H4 (cell line): ENCODE results near the gene TOP3B. TPM values are rescaled to one million over a fixed set of nuclear protein-coding genes. Genes with fewer than 3 reads are reported as not detected.

ENCODE experiments used
- DNase-seq: peaks from one replicate; pipeline ENCODE4 v3.0.0-alpha.2; 2015; ENCODE audit warnings: low spot score
- total RNA-seq: library from RNA; depleted of rRNA; stranded (reverse); fragments of >200 nt; shearing (Covaris generic); gene quantifications from 2 replicates; pipeline ENCODE4 v1.2.3, GENCODE V29; 2014

Gene TOP3B
- total RNA-seq, 1 experiment from 2014 or later: 10.8 TPM

DNA sequence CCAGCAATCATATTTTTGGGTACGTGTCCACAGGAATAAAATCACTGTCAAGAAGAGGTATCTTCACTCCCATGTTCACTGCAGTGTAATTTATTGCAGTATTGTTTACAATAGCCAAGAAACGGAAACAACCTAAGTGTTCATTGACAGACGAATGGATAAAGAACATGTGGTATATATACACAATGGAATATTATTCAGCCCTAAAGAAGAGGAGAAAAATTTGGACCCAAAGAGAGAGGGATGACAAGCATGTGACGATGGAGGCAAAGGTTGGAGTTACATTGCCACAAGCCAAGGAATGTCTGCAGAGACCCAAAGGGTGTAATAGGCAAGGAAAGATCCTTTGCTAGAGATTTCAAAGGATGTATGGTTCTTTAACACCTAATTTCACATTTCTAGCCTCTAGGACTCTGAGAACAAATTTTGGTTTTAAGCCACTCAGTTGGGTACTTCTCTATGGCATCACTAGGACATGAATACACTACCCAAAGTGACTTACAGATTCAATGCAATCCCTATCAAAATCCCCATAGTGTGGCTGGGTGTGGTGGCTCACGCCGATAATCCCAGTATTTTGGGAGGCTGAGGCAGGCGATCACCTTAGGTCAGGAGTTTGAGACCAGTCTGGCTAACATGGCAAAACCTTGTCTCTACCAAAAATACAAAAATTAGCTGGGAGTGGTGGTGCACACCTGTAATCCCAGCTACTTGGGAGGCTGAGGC lies 31.1 kb upstream of the TOP3B start:
- no peak for DNase-seq

DNA sequence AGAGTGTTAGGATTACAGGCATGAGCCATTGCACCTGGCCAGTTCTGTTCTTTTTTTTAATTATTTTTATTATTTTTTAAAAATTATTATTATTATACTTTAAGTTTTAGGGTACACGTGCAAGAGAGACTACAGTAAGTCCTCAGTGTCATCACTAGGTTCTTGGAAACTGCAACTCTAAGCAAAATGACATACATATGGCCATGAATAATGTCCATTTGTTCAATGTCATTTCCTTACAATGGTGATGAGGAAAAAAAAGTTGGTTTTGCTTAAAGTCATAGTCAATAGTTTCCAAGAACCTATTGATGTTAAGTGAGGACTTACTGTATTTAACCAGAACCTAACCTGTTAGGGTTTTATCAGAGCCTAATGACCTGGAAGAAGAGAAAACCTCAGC lies 29.4 kb upstream of the TOP3B start:
- DNase-seq: no peak

- DNase-seq: no peak
These were observed 27.8 kb upstream of the TOP3B start for GRCh38 chr22:22010358-22010757.

GRCh38 chr22:22009661-22010060 lies 27.1 kb upstream of the TOP3B start:
- no peak for DNase-seq

- DNase-seq: no peak
These were observed 24.0 kb upstream of the TOP3B start for GRCh38 chr22:22006596-22006990.

DNA sequence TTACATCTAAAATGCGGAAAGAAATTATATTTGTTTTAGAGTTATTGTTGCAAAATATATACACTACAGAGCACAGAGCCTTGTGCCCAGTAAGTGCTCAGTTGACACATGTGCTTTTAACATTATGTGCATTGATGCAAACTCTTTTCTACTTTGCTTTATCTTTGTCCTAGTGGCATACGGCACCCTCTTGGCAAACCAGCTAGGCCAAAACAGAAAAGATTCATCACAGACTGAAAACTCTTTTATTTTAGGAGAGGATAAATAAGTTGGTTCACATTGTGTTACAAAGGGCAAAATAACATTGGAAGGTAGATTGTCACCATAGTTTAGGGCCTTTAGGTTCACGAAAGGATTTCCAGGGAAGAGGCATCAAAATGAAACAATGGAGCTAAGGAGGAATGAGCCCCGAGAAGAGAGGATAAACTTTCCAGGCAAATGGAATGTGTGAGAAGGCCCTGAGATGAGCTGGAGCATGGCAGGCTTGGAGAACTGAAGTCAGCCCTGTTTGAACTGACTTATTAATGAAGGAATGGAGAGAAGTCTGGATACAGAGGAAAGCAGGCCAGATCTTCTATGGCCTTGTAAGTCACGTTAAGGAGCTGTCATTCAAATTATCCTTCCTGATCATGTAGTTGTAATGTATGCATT lies 23.5 kb upstream of the TOP3B start:
- DNase-seq: no peak

DNA sequence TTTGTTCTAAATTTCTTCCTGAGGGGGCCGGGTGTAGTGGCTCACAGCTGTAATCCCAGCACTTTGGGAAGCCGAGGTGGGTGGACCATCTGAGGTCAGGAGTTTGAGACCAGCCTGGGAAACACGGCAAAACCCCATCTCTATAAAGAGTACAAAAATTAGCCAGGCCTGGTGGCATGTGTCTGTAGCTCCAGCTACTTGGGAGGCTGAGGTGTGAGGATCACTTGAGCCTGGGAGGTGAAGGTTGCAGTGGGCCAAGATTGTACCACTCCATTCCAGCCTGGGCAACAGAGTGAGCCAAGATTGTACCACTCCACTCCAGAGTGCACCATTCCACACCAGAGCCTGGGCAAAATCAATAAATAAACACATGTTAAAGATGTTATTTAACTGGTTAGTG lies 20.6 kb upstream of the TOP3B start:
- no peak for DNase-seq

- DNase-seq: no peak
These were observed 20.0 kb upstream of the TOP3B start for GRCh38 chr22:22002526-22003055.

DNA sequence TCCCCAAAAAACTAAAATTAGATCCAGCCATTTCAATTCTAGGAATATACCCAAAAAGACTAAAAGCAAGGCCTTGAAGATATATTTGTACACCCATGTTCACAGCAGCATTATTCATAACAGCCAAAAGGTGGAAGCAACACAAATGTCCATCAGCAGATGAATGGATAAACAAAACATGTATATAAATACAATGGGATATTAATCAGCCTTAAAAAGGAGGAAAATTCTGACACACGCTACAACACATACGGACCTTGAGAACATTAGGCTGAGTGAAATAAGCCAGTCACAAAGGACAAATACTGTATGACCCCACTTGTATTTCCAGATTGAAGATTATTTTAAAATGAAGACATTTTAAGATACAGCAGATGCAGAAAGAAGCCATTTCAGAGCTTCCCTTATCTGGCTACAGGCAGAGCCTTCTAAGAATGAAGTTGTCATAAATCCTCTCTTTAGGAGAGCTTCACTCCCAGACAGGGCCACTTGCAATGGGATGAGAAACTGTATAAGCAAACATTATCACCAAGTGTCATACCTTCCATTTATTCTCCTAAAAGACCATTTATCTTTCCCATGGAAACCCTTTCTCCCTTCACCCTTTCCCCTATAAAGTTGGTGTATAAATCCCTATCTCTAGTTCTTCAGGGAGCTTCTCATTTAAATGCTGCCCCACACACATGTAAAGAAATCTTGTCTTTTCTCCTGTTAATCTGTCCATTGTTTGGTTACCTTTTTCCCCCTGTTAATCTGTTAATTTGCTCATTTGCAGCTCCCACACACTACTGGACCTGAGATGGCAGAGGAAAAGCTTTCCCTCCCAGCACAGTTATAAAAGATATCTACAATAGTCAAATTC lies 19.3 kb upstream of the TOP3B start:
- no peak for DNase-seq

GRCh38 chr22:21998595-21999247 lies 16.1 kb upstream of the TOP3B start:
- DNase-seq: no peak

DNA sequence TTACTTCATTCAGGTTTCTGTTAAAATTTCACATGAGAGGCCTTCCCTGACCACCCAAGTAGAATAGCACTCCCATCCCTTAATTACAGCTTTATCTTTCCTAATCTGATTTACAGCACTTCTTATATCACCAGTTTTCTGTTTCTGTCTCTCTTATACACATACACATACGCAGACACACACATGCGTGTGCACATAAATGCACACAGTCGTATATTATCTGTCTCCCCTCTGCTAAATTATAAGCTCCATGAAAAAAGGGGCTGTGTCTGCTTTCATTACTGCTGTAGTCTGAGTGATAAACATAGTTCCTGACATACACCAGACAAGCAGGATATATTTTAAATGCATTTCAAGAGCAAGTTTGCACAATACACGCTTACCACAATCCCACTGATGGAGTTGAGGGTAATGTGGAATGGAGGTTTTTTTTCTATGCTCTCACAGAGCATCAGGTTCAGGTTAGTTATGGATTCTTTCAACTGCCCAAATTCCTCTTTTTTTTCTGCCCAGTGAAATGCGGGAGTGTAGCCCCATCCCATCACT lies 13.7 kb upstream of the TOP3B start:
- DNase-seq: no peak

DNA sequence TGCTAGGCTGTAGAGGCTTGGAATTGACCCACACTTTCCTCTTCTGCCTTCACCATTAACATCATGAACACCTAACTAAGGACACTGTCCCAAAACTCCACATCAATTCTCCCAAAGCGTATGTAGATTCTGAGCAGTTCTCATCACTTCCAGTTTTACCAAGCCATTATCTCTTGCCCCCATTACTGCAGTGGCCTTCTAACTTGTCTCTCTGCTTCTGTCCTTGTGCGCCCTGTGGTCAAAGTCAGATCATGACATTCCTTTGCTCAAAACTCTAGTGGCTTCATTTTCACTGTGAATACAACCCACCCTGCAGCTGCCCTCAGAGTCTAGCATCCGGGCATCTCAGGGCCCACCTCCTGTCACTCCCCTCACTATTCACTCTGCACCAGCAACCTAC lies 13.1 kb upstream of the TOP3B start:
- no peak for DNase-seq

DNA sequence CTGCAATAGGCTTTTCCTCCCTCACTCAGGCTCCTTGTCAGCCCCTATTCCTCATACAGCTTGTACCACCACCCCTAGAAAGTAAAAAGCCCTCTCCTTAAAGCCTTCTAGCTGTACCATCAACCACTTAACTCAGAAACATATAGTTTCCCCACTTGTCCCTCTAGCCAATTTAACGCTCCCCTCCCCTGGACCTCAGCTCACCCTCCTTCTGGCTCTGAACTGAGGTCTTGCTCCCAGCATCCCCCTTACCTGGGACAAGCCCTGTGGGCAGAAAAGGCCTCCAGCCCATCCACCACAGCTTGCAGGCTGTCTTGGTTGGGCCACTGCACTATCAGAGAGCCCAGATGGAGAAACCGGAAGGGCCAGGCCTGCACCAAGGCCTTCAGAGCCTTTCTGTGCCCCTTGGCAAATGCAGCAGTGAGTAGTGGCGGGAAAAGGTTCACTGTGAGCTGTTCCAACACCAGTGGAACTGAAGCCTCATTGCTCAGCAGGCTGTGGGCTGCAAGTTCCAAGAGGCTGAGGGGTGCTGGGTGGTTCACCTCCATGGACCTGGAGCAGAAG lies 12.4 kb upstream of the TOP3B start:
- no peak for DNase-seq

DNA sequence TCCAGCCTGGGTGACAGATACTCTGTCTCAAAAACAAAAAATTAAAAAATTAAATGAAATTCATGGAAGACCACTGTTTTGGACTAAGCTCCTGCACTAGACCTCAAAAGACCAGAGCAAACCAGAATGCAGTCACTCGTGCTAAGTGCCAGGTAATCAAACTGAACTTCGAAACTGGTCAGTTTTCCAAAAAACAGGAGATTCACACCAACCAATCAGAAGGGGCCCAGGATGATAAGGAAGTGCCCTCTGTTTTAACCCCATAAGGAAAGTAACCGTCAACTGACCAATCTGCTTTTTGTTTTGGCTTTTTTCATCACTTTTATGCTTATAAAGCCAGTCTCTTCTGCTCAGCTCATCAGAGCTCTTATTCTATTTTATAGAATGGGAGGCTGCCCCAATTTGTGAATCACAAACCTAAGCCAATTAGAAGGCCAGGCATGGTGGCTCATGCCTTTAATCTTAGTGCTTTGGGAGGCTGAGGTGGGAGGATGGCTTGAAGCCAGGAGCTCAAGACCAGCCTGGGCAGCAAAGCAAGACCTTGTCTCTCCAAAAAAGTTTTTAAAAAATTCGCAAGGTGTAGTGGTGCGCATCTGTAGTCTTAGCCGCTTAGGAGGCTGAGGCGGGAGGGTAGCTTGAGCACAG lies 10.1 kb upstream of the TOP3B start:
- DNase-seq: no peak

DNA sequence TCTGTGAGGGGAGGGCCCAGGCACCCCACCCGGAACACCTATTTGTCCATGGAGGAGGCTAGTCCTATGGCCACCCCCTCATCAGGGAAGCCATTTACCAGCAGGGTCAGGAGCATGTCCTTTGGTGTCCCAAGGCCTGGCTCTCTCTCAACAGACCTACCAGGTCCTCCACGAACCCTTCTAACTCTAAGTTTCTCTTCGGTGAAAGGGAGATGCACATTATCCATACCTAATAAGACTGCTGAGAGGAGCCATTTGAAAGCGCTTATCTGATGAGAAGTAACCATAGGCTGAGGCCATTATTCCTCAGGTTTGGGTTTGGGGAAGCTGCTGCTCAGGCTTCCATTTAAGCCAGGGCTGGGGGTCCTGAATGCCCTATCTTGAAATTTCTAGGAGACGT lies 9.2 kb upstream of the TOP3B start:
- no peak for DNase-seq

DNA sequence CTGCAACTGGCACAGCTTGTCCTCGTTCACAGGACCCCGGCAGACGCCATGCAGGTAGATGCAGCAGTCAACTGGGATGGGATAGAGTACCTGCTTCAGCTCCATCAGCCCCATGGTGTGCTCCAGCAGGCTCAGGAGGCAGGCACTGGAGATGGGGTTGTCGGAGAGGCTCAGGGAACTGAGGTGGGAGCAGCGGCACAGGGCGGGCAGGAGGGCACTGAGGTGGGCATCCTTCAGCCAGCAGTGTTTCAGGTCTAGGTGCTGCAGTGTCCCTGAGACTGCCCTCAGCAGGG lies 8.7 kb upstream of the TOP3B start:
- no peak for DNase-seq

GRCh38 chr22:21990445-21991303 lies 8.1 kb upstream of the TOP3B start:
- no peak for DNase-seq

DNA sequence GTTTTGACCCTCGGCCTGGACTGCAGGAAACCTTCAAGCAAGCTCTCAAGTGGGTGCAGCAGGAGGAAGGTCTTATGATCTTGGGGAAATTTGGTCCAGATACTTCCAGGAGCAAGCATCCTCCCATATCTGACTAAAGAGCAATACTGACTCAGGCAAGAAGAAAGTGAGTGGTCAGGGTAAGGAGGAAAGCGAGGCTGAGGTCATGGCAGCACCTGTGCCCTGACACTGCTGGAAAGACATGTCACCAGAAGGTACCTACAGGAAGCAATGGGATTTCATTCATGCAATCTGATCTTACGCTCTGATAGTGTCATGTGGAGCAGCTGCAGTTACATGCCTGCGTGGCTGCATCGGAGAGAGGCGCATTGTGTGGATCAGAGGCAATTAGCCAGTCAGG lies 6.5 kb upstream of the TOP3B start:
- no peak for DNase-seq

- DNase-seq: no peak
These were observed 2.6 kb upstream of the TOP3B start for GRCh38 chr22:21985214-21985613.

GRCh38 chr22:21984793-21985192 lies 2.2 kb upstream of the TOP3B start:
- DNase-seq: peak; percentile 31
